ENCODE results near the gene LAMB3. TPM values are rescaled to one million over a fixed set of nuclear protein-coding genes. Genes with fewer than 3 reads are reported as not detected.

Gene LAMB3
- total and polyA plus RNA-seq, 10 of the 15 experiments (the other 5 are each of a cell fraction or from before 2014, with no cell fraction given), result 0.04 to 1.8 (median 0.10) TPM; not detected in 1

GRCh38 chr1:209643285-209644020 is 8.8 kb downstream of the LAMB3 start:
- RAD21 ChIA-PET (ENCODE audit: unreplicated experiment), result interaction anchor here (0.6 to 2.8 kb wide), 13 partner anchors 9 to 107 kb away, joined by 3 to 13 read pairs (median 4); partner anchors contain the start of genes G0S2 and LAMB3
- BruUV-seq (replicated peaks), result no TSS peak
- FAIRE-seq (no peak), ATAC-seq (no peak), DNase-seq (ENCODE audit: low read depth, low spot score) (no peak)
- Histone ChIP-seq H3K4me1 (ENCODE audit: control insufficient read depth, insufficient read depth, low read length) (no peaks in the 10 kb centered on the region), H3K79me2 (ENCODE audit: control insufficient read depth, insufficient read depth, low read length) (no peaks in the 10 kb centered on the region), H3K9me3 (replicated peaks; ENCODE audit: control insufficient read depth, insufficient read depth, low read length) (no peaks in the 10 kb centered on the region), H3K4me2 (ENCODE audit: control insufficient read depth, insufficient read depth) (no peak overlapping the region), H3K27ac (ENCODE audit: control insufficient read depth, insufficient read depth) (no peak overlapping the region), H4K20me1 (ENCODE audit: control insufficient read depth, insufficient read depth) (no peaks in the 10 kb centered on the region), H3K4me3 (no peak overlapping the region), H3K36me3 (ENCODE audit: control insufficient read depth in 2 of 2, insufficient read depth in 2 of 2, low read length in 1 of 2) (no peaks in the 10 kb centered on the region), H3K27me3 (replicated peaks in 1 of 2; ENCODE audit: control insufficient read depth in 2 of 2, insufficient read depth in 2 of 2, low read length in 1 of 2) (no peaks in the 10 kb centered on the region; a peak in 1 of 4 replicates), H3K9ac (ENCODE audit: control insufficient read depth, insufficient read depth, low read length) (no peak overlapping the region), H2AFZ (ENCODE audit: control insufficient read depth, low read depth, low read length) (no peak overlapping the region)
- SMC1A ChIA-PET (ENCODE audit: uncharacterized antibody, unreplicated experiment), result interaction anchor here (0.6 to 4.1 kb wide), 15 partner anchors 10 to 105 kb away, joined by 3 to 22 read pairs (median 4); partner anchors contain the start of genes HSD11B1 and LAMB3
- 92% methylated on average over 2 of the region's 2 CpGs for WGBS (ENCODE audit: insufficient coverage, insufficient replicate concordance, low lambda C conversion rate, missing lambda C conversion rate)
- CTCF ChIA-PET, result interaction anchor here (0.6 to 3.6 kb wide), 17 partner anchors 10 to 195 kb away, joined by 3 to 15 read pairs (median 5); partner anchors contain the start of gene G0S2
- TF ChIP-seq NR2F1 (conservative IDR thresholded peaks at IDR 0.05), result no peak
- no peak for TF ChIP-seq MEF2B (IDR thresholded peaks at IDR 0.05; ENCODE audit: partially characterized antibody, poor library complexity, severe bottlenecking)
- TF ChIP-seq ZNF622 (IDR thresholded peaks at IDR 0.05), result no peak
- TF ChIP-seq CUX1 (IDR thresholded peaks at IDR 0.05; ENCODE audit: insufficient replicate concordance, low read depth, low read length), result no peak
- in situ Hi-C loops (cut with MboI), result no loop called here
- intact Hi-C loops (cut with micrococcal nuclease; ENCODE audit: unreplicated experiment), result no loop called here
- POLR2A ChIA-PET, result interaction anchor here (0.7 to 2.5 kb wide), 3 partner anchors 11 to 21 kb away, joined by 3 to 8 read pairs (median 4); no protein-coding TSS in a partner anchor
